Right cardiac atrium (tissue), 5 donors: ENCODE measurements around the gene EGLN2. TPM values are rescaled to one million over a fixed set of nuclear protein-coding genes. Genes with fewer than 3 reads are reported as not detected.
"Not testable (repeated sequence)": the region's sequence is repeated elsewhere in the genome, so short reads cannot be mapped to it uniquely, and the experiment has no call there.

Experiments used
- ATAC-seq, 2 donors: fragments of 200-7000 bp; cut with Tn5 transposase; one replicate each; pipeline versions ENCODE4 v1.8.0 to v1.9.1; 2020; ENCODE audit warnings: moderate library complexity in 2 of 2, mild to moderate bottlenecking in 1 of 2
- DNase-seq, 3 donors: peaks; one replicate each; pipeline ENCODE4 v3.0.0-alpha.2; 2020
- H3K27ac ChIP-seq: one replicate; pipeline ENCODE4 v1.5.1; 2013; ENCODE audit warnings: mild to moderate bottlenecking, low read length, control low read depth, moderate library complexity
- H3K27me3 ChIP-seq: one replicate; pipeline ENCODE4 v1.6.1; 2013; ENCODE audit not compliant: control insufficient read depth, insufficient read depth
- H3K4me1 ChIP-seq: one replicate; pipeline ENCODE4 v1.6.1; 2013; ENCODE audit warnings: low read length; ENCODE audit not compliant: control insufficient read depth, insufficient read depth
- H3K4me3 ChIP-seq: one replicate; pipeline ENCODE4 v1.5.1; 2013; ENCODE audit warnings: low read length, control low read depth
- H3K9me3 ChIP-seq: one replicate; pipeline ENCODE4 v1.6.1; 2013; ENCODE audit warnings: low read length; ENCODE audit not compliant: control insufficient read depth
- WGBS: extraction: QIAGEN DNeasy Blood & Tissue Kit; methylation state at CpG from one replicate; pipeline ENCODE4 v1.1.7; 2013; 5-methylcytosine and 5-hydroxymethylcytosine counted together
- intact Hi-C, 4 donors: fragments of 100-400 bp; cut with DNase I; formaldehyde crosslinking; loops; one replicate each; pipeline versions ENCODE4 v1.11.0 to v1.14.0; 2022 to 2023
- polyA plus RNA-seq: library from polyadenylated mRNA; stranded (reverse); fragments of 200-250 nt; gene quantifications from one replicate; pipeline ENCODE4 v1.2.3, GENCODE V29; 2013
- total RNA-seq, 4 donors: library from RNA; stranded (reverse); fragmentation: NEBNext Ultra II Directional; extraction: Animal tissue kit (Norgen Biotek cat#: 25700); gene quantifications; one replicate each; pipeline ENCODE4 v1.2.1, GENCODE V29; 2021
- donor health status: healthy with polysubstance abuse.
- donor health status: DM: no; HTN: yes; CAD: no.
- donor health status: DM: no; HTN: no; CAD: no.
- donor health status: DM: no; HTN: yes; CAD: no; lungs with severe emphysema.
- donor health status: DM: yes; HTN: yes; CAD: no.

Gene EGLN2
- total and polyA plus RNA-seq, 5 donors: 52.3 to 75.2 (median 56.1) TPM

GRCh38 chr19:40758491-40758890 lies 40.5 kb upstream of the EGLN2 start:
- no peaks in the 10 kb centered on the region for H3K9me3 ChIP-seq
- WGBS: 100% methylated on average over 3 of the region's 3 CpGs
- no peaks in the 10 kb centered on the region for H3K27me3 ChIP-seq
- ATAC-seq (no peak), DNase-seq (peak in 1 of 3 donors; percentile 0)
- H3K4me3 ChIP-seq: no peak overlapping the region
- no peak overlapping the region for H3K27ac ChIP-seq
- H3K4me1 ChIP-seq: peaks cover 10% of the 10 kb centered on the region
- intact Hi-C loops: no loop called here

DNA sequence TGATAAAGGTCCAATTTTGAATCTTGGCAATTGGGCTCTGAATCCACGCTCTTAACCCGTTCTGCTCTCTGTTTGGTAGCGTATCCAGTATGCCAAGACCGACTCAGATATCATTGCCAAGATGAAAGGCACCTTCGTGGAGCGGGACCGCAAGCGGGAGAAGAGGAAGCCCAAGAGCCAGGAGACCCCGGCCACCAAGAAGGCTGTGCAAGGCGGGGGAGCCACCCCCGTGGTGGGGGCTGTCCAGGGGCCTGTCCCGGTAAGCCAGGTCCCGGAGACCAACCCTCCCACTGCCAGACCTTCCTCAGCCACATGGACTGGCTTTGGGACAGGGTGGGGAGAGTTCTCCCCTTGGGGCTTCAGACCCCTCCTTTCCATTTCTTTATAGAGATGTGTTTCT lies 39.6 kb upstream of the EGLN2 start:
- no peak for ATAC-seq
- Histone ChIP-seq H3K4me3 (no peak overlapping the region), H3K27ac (no peak overlapping the region), H3K27me3 (no peaks in the 10 kb centered on the region), H3K9me3 (no peaks in the 10 kb centered on the region), H3K4me1 (peaks cover 10% of the 10 kb centered on the region)
- intact Hi-C loops: no loop called here
- 92% methylated on average over 13 of the region's 13 CpGs for WGBS
- no peak for DNase-seq

DNA sequence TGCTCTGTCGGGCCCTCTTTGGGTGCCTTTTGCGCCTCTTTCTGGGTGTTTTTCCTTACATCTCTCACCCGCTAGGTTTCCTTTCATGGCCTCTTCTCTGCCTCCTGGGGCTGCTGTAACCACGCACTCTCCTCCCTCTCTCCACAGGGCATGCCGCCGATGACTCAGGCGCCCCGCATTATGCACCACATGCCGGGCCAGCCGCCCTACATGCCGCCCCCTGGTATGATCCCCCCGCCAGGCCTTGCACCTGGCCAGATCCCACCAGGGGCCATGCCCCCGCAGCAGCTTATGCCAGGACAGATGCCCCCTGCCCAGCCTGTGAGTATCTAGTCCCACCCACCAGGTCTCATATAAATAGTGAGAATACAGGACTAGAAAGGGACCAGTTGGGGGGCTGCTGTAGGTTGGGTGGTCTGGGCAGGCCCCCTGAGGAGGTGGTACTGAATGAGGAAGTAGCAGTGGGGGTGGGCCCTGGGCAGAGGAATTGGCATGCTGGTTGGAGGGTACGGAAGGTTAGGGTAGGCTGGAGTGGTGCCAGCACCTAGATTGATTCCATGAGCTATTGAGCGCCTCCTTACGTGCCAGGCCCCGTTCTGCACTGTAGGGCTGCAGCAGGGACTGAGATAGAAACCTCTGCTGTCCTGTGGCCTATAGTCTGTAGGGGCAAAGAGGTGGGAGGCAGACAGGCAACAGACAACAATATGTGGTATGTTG lies 36.1 kb upstream of the EGLN2 start:
- WGBS: 90% methylated on average over 17 of the region's 17 CpGs
- ATAC-seq: no peak
- Histone ChIP-seq H3K9me3 (no peaks in the 10 kb centered on the region), H3K27me3 (no peaks in the 10 kb centered on the region), H3K4me1 (no peaks in the 10 kb centered on the region), H3K4me3 (no peak overlapping the region), H3K27ac (no peak overlapping the region)
- intact Hi-C loops: no loop called here
- peak in 1 of 3 donors; percentile 59 for DNase-seq

- Histone ChIP-seq H3K4me3 (no peak overlapping the region), H3K27me3 (no peaks in the 10 kb centered on the region), H3K9me3 (no peaks in the 10 kb centered on the region), H3K4me1 (no peaks in the 10 kb centered on the region), H3K27ac (no peak overlapping the region)
- DNase-seq (peak in 1 of 3 donors; percentile 10), ATAC-seq (no peak)
- intact Hi-C loops: no loop called here
- 92% methylated on average over 7 of the region's 7 CpGs for WGBS
Measured at GRCh38 chr19:40763526-40763925, 35.5 kb upstream of the EGLN2 start.

DNA sequence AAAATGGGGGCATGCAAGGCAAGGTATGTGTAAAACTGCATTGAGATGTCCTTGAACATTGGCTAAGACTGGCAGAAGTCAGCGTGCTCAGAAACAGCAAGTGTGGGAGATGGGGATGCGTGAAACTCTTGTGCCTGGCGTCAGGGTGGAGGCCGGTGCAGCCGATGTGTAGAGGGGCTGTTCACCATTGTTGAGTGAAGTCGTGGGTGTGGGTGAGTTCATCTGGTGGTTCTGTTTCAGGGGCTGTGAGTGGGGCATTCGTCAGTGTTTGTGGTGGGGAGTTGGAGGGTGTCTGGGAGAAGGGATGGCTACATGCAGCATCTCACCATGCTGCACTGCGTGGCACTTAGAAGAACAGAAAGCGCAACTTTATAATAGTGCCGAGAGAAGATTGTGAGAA lies 35.0 kb upstream of the EGLN2 start:
- DNase-seq (peak in 1 of 3 donors; percentile 22), ATAC-seq (no peak)
- Histone ChIP-seq H3K27me3 (no peaks in the 10 kb centered on the region), H3K27ac (no peak overlapping the region), H3K9me3 (no peaks in the 10 kb centered on the region), H3K4me3 (no peak overlapping the region), H3K4me1 (no peaks in the 10 kb centered on the region)
- 89% methylated on average over 10 of the region's 10 CpGs for WGBS
- intact Hi-C loops: no loop called here

GRCh38 chr19:40766385-40766784 lies 32.6 kb upstream of the EGLN2 start:
- ATAC-seq, H3K9me3 ChIP-seq, intact Hi-C loops, H3K4me1 ChIP-seq, H3K27ac ChIP-seq, H3K4me3 ChIP-seq, H3K27me3 ChIP-seq: not testable (repeated sequence)
- 95% methylated on average over 13 of the region's 13 CpGs for WGBS
- peak in 1 of 3 donors; percentile 34 for DNase-seq

- no peak for ATAC-seq
- H3K27ac ChIP-seq: no peak overlapping the region
- no peaks in the 10 kb centered on the region for H3K4me1 ChIP-seq
- H3K4me3 ChIP-seq: no peak overlapping the region
- intact Hi-C loops: no loop called here
- H3K9me3 ChIP-seq: no peaks in the 10 kb centered on the region
- DNase-seq: peak in 1 of 3 donors; percentile 11
- H3K27me3 ChIP-seq: no peaks in the 10 kb centered on the region
- whole genome bisulfite sequencing: 74% methylated on average over 5 of the region's 5 CpGs
Measured at GRCh38 chr19:40768869-40769268, 30.1 kb upstream of the EGLN2 start.

- H3K4me3 ChIP-seq, H3K27me3 ChIP-seq, intact Hi-C loops, H3K4me1 ChIP-seq, ATAC-seq, H3K9me3 ChIP-seq, H3K27ac ChIP-seq: not testable (repeated sequence)
- 95% methylated on average over 10 of the region's 10 CpGs for WGBS
- peak in 1 of 3 donors; percentile 19 for DNase-seq
Measured at GRCh38 chr19:40771101-40771862, 27.7 kb upstream of the EGLN2 start.

DNA sequence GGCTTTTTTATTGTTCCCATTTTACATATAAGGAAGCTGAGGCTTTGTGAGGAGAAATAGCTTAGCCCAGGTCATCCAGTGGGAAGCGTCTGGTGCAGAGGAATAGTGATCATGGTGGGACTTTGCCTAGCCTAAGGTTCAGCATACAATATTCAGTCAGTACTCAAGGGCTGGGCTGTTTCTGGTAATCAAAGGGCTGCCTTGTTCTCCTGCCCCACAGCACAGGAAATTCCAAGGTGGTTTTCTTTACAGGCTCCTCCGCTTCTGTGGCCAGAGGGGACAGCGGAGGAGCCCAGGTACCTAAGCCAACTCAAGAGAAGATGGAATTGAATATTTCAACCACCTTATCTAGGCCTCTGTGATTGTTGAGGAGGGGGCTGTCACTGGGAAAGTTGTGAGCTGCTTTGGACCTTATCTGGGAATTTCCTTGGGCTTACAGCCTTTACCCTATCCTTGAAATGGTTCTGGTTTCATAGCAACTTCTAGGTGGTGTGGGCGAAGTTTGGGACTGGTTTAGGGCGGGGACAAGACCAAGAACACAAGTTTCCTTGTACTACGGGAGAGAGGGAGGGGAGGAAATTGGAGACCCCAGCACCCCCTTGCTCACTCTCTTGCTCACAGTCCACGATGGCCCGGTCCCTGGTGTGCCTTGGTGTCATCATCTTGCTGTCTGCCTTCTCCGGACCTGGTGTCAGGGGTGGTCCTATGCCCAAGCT lies 23.9 kb upstream of the EGLN2 start, which contains the start of gene MIA:
TSS of gene MIA (plus strand) at position 606 of the 716 bp plus-strand sequence. CDS start at position 628, 22 bp downstream.
- WGBS: 83% methylated on average over 9 of the region's 9 CpGs
- Histone ChIP-seq H3K4me1 (peaks cover 4% of the 10 kb centered on the region), H3K27ac (no peak within 1 kb of the TSS), H3K4me3 (no peak within 1 kb of the TSS), H3K9me3 (no peaks in the 10 kb centered on the region), H3K27me3 (no peaks in the 10 kb centered on the region)
- intact Hi-C loops: no loop called here
- no peak for ATAC-seq
- DNase-seq: no peak

- WGBS: 88% methylated on average over 10 of the region's 10 CpGs
- H3K4me1 ChIP-seq: peaks cover 4% of the 10 kb centered on the region
- intact Hi-C loops: no loop called here
- H3K27me3 ChIP-seq: no peaks in the 10 kb centered on the region
- no peaks in the 10 kb centered on the region for H3K9me3 ChIP-seq
- no peak overlapping the region for H3K27ac ChIP-seq
- ATAC-seq: no peak
- no peak overlapping the region for H3K4me3 ChIP-seq
- peak in 2 of 3 donors; percentile 39 to 57 for DNase-seq
Measured at GRCh38 chr19:40775632-40776022, 23.4 kb upstream of the EGLN2 start.

DNA sequence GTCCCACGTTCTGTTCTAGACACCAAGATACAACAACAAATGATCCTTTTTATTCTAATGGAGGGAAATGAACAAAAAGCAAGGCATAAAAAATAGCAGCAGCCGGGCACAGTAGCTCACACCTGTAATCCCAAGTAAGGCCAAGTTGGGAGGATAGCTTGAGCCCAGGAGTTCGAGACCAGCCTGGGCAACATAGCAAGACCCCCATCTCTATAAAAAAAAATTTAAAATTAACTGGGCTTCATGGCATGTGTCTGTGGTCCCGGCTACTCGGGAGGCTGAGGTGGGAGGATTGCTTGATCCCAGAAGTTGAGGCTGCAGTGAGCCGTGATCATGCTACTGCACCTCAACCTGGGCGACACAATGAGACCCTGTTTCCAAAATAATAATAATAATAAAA lies 22.6 kb upstream of the EGLN2 start:
- Histone ChIP-seq H3K27ac (no peak overlapping the region), H3K4me3 (no peak overlapping the region)
- no peak for ATAC-seq

More for the DNA sequence above, 22.6 kb upstream of the EGLN2 start:
- intact Hi-C loops: no loop called here
- WGBS: 79% methylated on average over 7 of the region's 7 CpGs
- H3K4me1 ChIP-seq: peaks cover 4% of the 10 kb centered on the region
- no peaks in the 10 kb centered on the region for H3K9me3 ChIP-seq
- H3K27me3 ChIP-seq: no peaks in the 10 kb centered on the region
- DNase-seq: peak in 1 of 3 donors; percentile 11
